WTC11 (cell line): ENCODE results near the gene SLC39A3. TPM values are rescaled to one million over a fixed set of nuclear protein-coding genes. Genes with fewer than 3 reads are reported as not detected.

Experiments
- ATAC-seq: fragments of 200-7000 bp; cut with Tn5 transposase; 2 replicates; pipeline ENCODE4 v1.10.0; 2021; ENCODE audit warnings: mild to moderate bottlenecking, moderate library complexity
- CTCF ChIA-PET: fragments of 300-600 bp; sonication (Branson Sonifier 250); formaldehyde crosslinking; loops from one replicate; lab custom pipeline; 2021; ENCODE audit warnings: antibody characterized with exemption; lab: Charles Lee
- POLR2A ChIA-PET: fragments of 350-600 bp; sonication (Branson Sonifier 250); formaldehyde crosslinking; loops from one replicate; lab custom pipeline; 2021; ENCODE audit warnings: antibody characterized with exemption; lab: Charles Lee
- DNase-seq: peaks from one replicate; pipeline ENCODE4 v3.0.0; 2021; ENCODE audit warnings: low spot score
- H3K27ac Mint-ChIP-seq: 2 replicates; pipeline ENCODE4 v1.8.0; 2021; ENCODE audit warnings: mixed read lengths
- H3K27me3 Mint-ChIP-seq: 2 replicates; pipeline ENCODE4 v1.8.0; 2021; ENCODE audit warnings: low read depth, mild to moderate bottlenecking, moderate library complexity, mixed read lengths
- H3K36me3 Mint-ChIP-seq: 2 replicates; pipeline ENCODE4 v1.8.0; 2021; ENCODE audit warnings: mixed read lengths
- H3K4me1 Mint-ChIP-seq: 2 replicates; pipeline ENCODE4 v1.8.0; 2022; ENCODE audit warnings: mixed read lengths
- H3K4me3 Mint-ChIP-seq: 2 replicates; pipeline ENCODE4 v1.8.0; 2021; ENCODE audit warnings: mild to moderate bottlenecking, moderate library complexity, mixed read lengths
- H3K9me3 Mint-ChIP-seq: 2 replicates; pipeline ENCODE4 v1.8.0; 2021; ENCODE audit warnings: mixed read lengths
- ATF3 ChIP-seq: sonication (generic); formaldehyde crosslinking; conservative IDR thresholded peaks from 2 replicates; pipeline ENCODE4 v1.8.1; 2022; ENCODE audit warnings: mild to moderate bottlenecking, missing genetic modification reagents
- CREB1 ChIP-seq: sonication (generic); formaldehyde crosslinking; IDR thresholded peaks from 2 replicates; pipeline ENCODE4 v1.8.0; 2023; ENCODE audit warnings: mild to moderate bottlenecking, missing genetic modification reagents
- FOXK1 ChIP-seq: sonication (generic); formaldehyde crosslinking; IDR thresholded peaks from 2 replicates; pipeline ENCODE4 v1.8.0; 2022; ENCODE audit warnings: mild to moderate bottlenecking, moderate library complexity, missing genetic modification reagents
- HMGA2 ChIP-seq: fragments of 250-450 bp; sonication (Bioruptor Pico); IDR thresholded peaks from 2 replicates; pipeline ENCODE4 v1.4.0; 2021; ENCODE audit warnings: mild to moderate bottlenecking, moderate library complexity
- JUN ChIP-seq: sonication (generic); formaldehyde crosslinking; IDR thresholded peaks from 2 replicates; pipeline ENCODE4 v1.8.0; 2023; ENCODE audit warnings: mild to moderate bottlenecking, missing genetic modification reagents
- NFATC4 ChIP-seq: fragments of 250-450 bp; sonication (Bioruptor Pico); IDR thresholded peaks from 2 replicates; pipeline ENCODE4 v1.9.0; 2021; ENCODE audit warnings: mild to moderate bottlenecking
- NR3C1 ChIP-seq: sonication (generic); formaldehyde crosslinking; conservative IDR thresholded peaks from 2 replicates; pipeline ENCODE4 v1.8.1; 2023; ENCODE audit warnings: low read depth, mild to moderate bottlenecking, missing genetic modification reagents
- RELA ChIP-seq: sonication (generic); formaldehyde crosslinking; IDR thresholded peaks from 2 replicates; pipeline ENCODE4 v1.8.1; 2022; ENCODE audit warnings: missing genetic modification reagents, mild to moderate bottlenecking, borderline replicate concordance
- SOX15 ChIP-seq: fragments of 250-450 bp; sonication (Bioruptor Pico); IDR thresholded peaks from 2 replicates; pipeline ENCODE4 v1.9.0; 2021; ENCODE audit warnings: mild to moderate bottlenecking
- TEAD4 ChIP-seq: sonication (generic); formaldehyde crosslinking; IDR thresholded peaks from 2 replicates; pipeline ENCODE4 v1.8.0; 2022; ENCODE audit warnings: mild to moderate bottlenecking, missing genetic modification reagents
- USF2 ChIP-seq: sonication (generic); formaldehyde crosslinking; IDR thresholded peaks from 2 replicates; pipeline ENCODE4 v1.8.1; 2023; ENCODE audit warnings: mild to moderate bottlenecking, missing genetic modification reagents, moderate library complexity
- ZBTB21 ChIP-seq: sonication (generic); formaldehyde crosslinking; IDR thresholded peaks from 2 replicates; pipeline ENCODE4 v1.8.1; 2023; ENCODE audit warnings: mild to moderate bottlenecking, missing genetic modification reagents, borderline replicate concordance
- ZBTB43 ChIP-seq: sonication (generic); formaldehyde crosslinking; IDR thresholded peaks from 2 replicates; pipeline ENCODE4 v1.8.1; 2023; ENCODE audit warnings: mild to moderate bottlenecking, missing genetic modification reagents
- ZMAT4 ChIP-seq: fragments of 250-450 bp; sonication (Bioruptor Pico); IDR thresholded peaks from 2 replicates; pipeline ENCODE4 v1.9.0; 2021; ENCODE audit warnings: mild to moderate bottlenecking
- ZNF281 ChIP-seq: sonication (generic); formaldehyde crosslinking; IDR thresholded peaks from 2 replicates; pipeline ENCODE4 v1.8.0; 2023; ENCODE audit warnings: mild to moderate bottlenecking, missing genetic modification reagents
- ZNF416 ChIP-seq: fragments of 250-450 bp; sonication (Bioruptor Pico); IDR thresholded peaks from 2 replicates; pipeline ENCODE4 v1.9.0; 2021; ENCODE audit warnings: mild to moderate bottlenecking, inconsistent platforms
- ZNF532 ChIP-seq: fragments of 250-450 bp; sonication (Bioruptor Pico); IDR thresholded peaks from 2 replicates; pipeline ENCODE4 v1.9.0; 2021; ENCODE audit warnings: mild to moderate bottlenecking, borderline replicate concordance
- ZNF671 ChIP-seq: fragments of 250-450 bp; sonication (Bioruptor Pico); IDR thresholded peaks from 2 replicates; pipeline ENCODE4 v1.8.0; 2021; ENCODE audit warnings: mild to moderate bottlenecking
- total RNA-seq: library from RNA; stranded (reverse); gene quantifications from 3 replicates; pipeline ENCODE4 v1.2.3, GENCODE V29; 2021

Gene SLC39A3
- total RNA-seq, 1 experiment from 2014 or later, result 38.0 TPM

GRCh38 chr19:2766594-2767372 lies 27.0 kb upstream of the SLC39A3 start:
- ChIA-PET CTCF (no interaction called here), POLR2A (no interaction called here)
- ATAC-seq (no peak), DNase-seq (no peak)
- no peak for TF ChIP-seq ZMAT4
- TF ChIP-seq HMGA2 (CRISPR knock-in tag), result no peak
- no peak for TF ChIP-seq TEAD4 (CRISPR knock-in tag)
- no peak for TF ChIP-seq ZBTB21 (CRISPR knock-in tag)
- TF ChIP-seq JUN (CRISPR knock-in tag), result no peak
- TF ChIP-seq SOX15, result no peak
- TF ChIP-seq FOXK1 (CRISPR knock-in tag), result no peak
- TF ChIP-seq ZBTB43 (CRISPR knock-in tag), result no peak
- no peak for TF ChIP-seq RELA (CRISPR knock-in tag)
- TF ChIP-seq ZNF281 (CRISPR knock-in tag), result no peak
- TF ChIP-seq ZNF671 (CRISPR knock-in tag), result no peak
- no peak for TF ChIP-seq ZNF416 (CRISPR knock-in tag)
- no peak for TF ChIP-seq ATF3 (CRISPR knock-in tag)
- TF ChIP-seq NR3C1 (CRISPR knock-in tag), result no peak
- no peak for TF ChIP-seq CREB1 (CRISPR knock-in tag)
- TF ChIP-seq USF2 (CRISPR knock-in tag), result no peak
- no peak for TF ChIP-seq NFATC4
- TF ChIP-seq ZNF532 (CRISPR knock-in tag), result no peak
- no peak overlapping the region for H3K4me3 Mint-ChIP-seq
- H3K9me3 Mint-ChIP-seq, result no peaks in the 10 kb centered on the region
- no peaks in the 10 kb centered on the region for H3K27me3 Mint-ChIP-seq
- H3K4me1 Mint-ChIP-seq, result no peaks in the 10 kb centered on the region
- peaks cover 15% of the 10 kb centered on the region; the same call in 1 of the 2 replicates for H3K36me3 Mint-ChIP-seq
- H3K27ac Mint-ChIP-seq, result no peak overlapping the region
